Measurements from ENCODE around the gene GNB2.
"Not testable (repeated sequence)": the region's sequence is repeated elsewhere in the genome, so short reads cannot be mapped to it uniquely, and the experiment has no call there.

Gene GNB2

DNA sequence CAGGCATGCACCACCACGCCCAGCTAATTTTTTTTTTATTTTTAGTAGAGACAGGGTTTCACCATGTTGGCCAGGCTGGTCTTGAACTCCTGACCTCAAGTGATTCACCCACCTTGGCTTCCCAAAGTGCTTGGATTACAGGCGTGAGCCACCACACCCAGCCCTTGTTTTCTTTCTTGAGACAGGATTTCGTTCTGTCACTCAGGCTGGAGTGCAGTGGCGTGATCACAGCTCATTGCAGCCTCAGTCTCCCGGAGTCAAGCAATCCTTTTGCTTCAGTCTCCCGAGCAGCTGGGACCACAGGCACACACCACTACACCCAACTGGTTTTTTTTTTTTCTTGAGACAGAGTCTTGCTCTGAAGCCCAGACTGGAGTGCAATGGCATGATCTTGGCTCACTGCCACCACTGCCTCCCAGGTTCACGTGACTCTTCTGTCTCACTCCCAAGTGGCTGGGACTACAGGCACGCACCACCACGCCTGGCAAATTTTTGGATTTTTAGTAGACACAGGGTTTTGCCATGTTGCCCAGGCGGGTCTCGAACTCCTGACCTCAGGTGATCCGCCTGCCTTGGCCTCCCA lies 11.3 kb upstream of the GNB2 start:
- not testable (repeated sequence) for DNase-seq (ENCODE audit: low read depth in 1 of 2, low spot score in 1 of 2)

DNA sequence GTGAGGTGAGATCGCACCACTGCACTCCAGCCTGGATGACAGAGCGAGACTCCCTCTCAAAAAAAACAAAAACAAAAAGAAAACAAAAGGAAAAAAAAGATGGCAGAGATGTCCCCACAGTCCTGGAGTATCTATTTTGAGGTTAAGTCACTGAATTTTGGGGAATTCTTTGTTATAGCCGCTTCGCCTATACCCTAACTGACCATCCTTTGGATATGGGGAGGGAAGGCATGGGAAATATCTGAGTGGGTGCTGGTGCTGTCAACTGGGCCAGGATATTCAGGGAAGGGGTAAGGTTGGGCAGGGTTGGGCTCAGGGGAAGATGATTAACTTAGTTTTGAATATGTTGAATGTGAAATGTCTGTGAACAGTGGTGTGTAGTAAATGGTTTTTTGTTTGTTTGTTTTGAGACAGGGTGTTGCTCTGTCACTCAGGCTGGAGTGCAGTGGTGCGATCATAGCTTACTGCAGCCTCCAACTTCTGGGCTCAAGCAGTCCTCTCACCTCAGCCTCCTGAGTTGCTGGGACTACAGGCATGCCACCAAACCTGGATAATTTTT lies 8.3 kb upstream of the GNB2 start:
- DNase-seq (ENCODE audit: low read depth in 1 of 2, low spot score in 1 of 2), result no peak

DNA sequence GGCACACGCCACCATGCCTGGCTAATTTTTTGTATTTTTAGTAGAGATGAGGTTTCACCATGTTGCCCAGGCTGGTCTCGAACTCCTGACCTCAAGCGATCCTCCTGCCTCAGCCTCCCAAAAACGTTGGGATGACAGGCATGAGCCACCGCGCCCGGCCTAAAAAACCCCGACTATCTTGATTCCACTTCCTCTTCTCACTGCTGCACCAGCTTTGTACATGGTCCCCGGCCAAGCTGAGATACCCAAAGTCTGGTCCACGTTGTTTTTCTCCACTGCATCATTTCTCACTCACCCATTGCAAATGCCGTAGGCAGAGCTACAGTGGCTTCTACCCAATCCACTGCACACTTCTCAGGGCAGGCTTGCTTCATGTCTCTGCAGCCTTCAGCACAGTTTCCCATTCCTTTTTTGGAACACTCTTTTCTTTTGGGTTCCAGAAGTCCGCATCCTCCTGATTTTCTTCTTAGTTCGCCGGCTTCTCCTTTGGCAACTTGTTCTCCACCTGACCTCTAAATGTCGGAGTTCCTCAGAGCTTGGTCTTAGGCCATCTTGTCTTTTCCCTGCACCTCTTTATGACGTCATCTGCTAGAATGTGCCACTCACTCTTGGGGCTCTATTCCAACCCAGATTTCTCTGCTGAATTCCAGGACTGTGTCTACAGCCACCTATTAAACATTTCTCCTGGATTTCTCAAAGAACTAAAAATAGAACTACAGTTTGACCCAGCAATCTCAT lies 6.0 kb upstream of the GNB2 start:
- DNase-seq (ENCODE audit: low read depth in 1 of 2, low spot score in 1 of 2), result no peak

DNA sequence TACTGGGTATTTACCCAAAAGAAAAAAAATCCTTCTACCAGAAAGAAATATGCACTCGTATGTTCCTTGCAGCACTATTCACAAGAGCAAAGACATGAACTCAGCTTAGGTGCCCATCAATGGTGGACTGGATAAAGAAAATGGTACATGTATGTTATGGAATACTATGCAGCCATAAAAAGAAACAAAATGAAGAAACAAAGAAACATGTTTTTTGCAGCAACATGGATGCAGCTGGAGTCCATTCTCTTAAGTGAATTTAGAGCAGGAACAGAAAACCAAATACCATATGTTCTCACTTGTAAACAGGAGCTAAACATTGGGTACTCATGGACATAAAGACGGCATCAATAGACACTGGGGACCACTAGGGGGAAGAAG lies 5.5 kb upstream of the GNB2 start:
- no peak for DNase-seq (ENCODE audit: low read depth in 1 of 2, low spot score in 1 of 2)

DNA sequence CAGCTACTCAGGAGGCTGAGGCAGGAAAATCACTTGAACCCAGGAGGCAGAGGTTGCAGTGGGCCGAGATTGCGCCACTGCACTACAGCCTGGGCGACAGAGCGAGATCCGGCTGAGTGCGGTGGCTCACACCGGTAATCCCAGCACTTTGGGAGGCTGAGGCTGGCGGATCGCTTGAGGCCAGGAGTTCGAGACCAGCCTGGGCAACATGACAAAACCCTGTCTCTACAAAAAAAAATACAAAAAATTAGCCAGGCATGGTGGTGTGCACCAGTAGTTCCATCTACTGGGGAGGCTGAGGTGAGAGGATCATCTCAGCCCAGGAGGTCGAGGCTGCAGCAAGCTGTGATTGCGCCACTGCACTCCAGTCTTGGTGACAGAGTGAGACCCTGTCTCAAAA lies 4.4 kb upstream of the GNB2 start:
- DNase-seq (ENCODE audit: low read depth in 1 of 2, low spot score in 1 of 2), result not testable (repeated sequence)

DNA sequence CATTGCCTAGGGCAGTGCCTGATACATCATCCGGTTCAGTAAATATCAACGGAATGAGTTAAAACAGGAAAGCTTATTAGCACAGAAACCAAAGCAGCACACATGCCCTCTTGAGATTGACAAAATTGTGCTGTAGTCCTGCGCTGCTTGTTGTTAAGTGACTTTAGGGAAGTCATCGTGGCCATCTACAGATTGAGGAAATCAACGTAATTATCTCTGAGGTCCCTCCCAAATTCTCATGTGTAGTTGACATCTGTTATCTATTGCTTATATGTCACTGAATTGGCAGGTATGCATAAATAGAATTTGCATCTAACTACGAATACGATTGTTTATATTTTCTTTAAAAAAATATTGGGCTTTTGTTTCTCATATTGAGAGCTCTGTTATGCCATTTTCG lies 3.5 kb upstream of the GNB2 start:
- DNase-seq (ENCODE audit: low read depth in 1 of 2, low spot score in 1 of 2), result no peak

DNA sequence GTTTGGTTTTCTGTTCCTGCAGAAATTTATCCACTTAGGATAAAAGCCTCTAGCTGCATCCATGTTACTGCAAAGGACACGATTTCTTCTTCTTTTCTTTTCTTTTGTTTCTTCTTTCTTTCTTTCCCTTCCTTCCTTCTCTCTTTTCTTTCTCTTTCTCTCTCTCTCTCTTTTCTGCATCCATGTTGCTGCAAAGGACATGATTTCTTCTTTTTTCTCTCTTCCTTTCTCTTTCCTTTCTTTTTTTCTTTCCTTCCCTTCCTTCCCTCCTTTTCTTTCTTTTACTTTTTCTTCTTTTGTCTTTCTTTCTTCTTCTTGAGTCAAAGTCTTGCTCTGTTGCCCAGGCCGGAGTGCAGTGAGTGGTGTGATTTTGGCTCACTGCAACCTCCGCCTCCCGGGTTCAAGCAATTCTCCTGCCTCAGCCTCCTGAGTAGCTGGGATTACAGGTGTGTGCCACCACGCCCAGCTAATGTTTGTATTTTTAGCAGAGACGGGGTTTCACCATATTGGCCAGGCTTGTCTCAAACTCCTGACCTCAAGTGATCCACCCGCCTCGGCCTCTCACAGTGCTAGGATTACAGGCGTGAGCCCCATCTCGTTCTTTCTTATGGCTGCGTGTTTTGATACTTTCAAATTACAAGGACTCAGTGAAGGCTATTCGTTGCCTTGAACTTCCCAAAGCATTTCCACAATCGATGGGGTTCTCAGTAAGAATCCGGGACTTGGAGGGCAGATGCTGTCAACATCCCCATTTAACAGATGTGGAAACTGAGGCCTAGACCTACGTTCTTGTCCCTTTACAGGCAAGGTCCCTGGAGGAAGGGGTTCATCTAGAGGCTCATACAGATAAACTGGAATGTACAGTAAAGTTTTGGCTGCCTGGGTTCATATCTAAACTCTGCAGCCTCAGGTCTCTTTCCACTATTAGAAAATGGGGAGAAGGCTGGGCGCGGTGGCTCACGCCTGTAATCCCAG lies 1.9 kb upstream of the GNB2 start:
- DNase-seq (ENCODE audit: low read depth in 1 of 2, low spot score in 1 of 2), result no peak

DNA sequence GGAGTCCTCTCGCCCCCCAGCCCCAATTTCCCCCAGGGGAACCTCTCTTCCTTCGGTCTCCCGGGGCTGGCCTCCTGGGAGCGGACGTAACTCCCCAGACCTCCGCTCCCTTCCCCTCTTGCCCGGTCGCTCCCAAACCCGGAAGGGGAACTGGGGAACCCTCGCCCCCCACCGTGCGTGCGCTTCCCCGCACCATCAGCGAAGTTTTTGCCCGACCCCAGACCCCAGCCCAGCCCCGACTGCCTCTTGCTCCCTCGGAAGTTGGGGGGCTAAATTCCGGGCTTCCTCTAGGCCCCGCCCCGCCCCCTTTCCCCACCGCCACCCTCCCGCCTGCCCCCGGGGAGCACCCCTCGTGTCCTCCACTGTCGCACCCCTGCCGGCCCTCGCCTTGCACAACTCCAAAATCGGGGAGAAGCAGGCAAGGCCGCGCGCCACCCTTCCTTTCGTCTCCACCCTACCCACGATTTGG lies 436 bp downstream of the GNB2 start:
- DNase-seq (ENCODE audit: low read depth in 1 of 2, low spot score in 1 of 2), result no peak

DNA sequence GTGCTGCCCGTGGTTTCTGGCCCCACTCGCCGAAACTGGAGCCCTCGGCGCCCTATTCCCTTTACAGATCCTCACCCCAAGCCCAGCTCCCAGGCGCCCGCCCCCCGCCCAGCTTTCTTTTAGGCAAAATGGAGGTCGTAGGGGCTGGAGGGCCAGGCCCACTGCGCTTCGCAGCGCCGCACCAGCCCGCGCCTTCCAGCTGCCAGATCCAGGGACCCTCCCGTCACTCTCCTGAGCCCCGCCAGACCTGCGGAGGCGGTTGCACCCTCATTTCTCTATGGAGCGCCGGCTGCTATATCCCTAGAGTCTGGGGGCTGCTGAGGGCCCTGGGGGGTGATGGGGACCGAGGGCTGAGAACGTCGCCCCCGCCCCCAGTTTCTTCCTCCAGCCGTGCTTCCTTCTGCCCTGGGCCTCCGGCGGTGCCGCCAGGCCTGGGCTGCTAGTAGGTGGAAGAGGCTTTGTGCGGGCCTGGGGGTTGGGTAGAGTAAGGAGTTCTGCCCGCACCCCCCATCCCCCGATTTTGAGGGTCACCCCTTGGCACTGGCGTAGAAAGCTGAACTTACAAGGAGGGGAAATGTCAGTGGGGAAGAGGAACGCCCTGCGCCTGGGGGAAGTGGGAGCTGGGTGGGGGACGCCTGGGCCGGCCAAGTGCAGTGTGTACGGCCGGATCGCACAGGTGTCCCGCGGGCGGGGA lies 1.0 kb downstream of the GNB2 start:
- no peak for DNase-seq (ENCODE audit: low read depth in 1 of 2, low spot score in 1 of 2)

DNA sequence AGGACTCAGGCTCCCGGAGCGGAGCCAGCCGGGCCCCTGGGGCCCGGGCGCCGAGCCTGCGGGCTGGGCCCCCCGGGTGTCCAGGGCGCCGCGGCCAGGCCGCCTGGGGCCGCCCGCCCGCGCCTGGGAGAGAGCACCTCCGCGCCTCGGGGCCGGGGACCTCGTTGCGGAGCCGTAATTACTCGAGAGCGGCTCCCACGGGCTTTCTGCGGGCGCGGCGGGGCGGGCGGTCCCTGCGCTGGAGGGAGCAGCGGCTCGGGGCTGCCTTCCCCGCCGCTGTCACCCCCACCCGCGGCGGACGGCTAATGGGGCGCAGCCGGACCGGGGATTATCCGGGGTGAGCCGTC lies 1.5 kb downstream of the GNB2 start:
- DNase-seq (ENCODE audit: low read depth in 1 of 2, low spot score in 1 of 2), result no peak

DNA sequence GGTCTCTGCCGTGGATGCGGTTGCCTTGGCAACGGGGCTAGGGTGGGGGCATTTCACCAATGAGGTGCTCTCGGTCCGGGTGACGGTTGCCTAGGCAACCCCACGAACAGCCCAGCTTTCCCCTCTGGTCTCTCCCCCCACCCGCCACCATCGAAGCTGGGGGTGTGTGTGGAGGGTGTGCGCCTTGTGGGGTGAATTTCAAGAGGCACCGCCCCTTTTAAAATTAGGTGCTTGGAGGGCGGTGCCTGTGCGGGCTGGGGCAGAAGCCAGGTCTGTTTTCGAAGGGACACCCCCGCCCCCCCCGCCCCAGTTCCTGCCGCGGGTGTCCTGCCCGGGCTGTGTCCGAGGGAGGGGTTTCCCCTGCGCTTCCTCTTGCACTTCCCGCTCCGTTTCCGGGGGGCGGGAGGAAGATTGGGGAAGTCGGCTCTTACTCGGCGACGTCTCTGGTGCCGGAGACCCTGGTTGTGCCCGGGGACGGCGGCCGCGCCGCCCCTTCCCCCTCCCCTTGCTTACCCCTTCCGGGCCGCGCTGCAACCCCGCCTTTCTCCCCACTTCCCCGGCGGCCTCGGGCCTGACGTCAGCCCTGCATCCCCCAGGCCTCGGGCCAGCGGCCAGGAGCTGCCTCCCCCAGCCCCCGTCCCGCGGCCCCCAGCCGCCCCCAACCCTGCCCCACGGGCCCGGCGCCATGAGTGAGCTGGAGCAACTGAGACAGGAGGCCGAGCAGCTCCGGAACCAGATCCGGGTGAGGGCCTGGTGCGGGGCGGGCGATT lies 2.2 kb downstream of the GNB2 start:
- DNase-seq (ENCODE audit: low read depth in 1 of 2, low spot score in 1 of 2), result peak; percentile 46 to 69

DNA sequence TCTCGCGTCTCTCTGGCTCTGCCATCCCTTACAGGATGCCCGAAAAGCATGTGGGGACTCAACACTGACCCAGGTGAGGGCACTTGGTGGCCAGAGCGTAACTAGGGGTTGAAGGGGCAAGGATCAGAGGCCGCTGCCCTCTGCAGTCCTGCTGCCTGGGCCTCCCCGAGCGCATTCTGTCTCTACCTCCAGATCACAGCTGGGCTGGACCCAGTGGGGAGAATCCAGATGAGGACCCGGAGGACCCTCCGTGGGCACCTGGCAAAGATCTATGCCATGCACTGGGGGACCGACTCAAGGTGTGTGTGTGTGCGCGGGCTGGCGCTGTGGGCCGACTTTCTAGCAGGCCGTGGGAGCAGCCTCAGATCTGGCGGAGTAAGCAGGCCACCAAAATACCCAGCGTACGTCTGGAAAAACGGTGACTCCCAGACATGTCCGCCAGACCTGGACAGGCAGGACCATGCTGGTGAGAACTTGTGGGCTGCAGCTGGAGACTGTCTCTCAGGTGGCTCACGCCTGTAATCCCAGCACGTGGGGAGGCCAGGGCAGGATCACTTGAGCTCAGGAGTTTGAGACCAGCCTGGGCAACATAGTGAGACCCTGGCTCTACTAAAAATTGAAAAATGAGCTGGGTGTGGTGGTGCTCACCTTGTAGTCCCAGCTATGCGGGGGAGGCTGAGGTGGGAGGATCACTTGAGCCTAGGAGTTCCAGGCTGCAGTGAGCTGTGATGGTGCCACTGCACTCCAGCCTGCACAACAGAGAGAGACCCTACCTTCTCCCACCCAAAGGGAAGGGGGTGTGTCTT lies 3.2 kb downstream of the GNB2 start:
- no peak for DNase-seq (ENCODE audit: low read depth in 1 of 2, low spot score in 1 of 2)

DNA sequence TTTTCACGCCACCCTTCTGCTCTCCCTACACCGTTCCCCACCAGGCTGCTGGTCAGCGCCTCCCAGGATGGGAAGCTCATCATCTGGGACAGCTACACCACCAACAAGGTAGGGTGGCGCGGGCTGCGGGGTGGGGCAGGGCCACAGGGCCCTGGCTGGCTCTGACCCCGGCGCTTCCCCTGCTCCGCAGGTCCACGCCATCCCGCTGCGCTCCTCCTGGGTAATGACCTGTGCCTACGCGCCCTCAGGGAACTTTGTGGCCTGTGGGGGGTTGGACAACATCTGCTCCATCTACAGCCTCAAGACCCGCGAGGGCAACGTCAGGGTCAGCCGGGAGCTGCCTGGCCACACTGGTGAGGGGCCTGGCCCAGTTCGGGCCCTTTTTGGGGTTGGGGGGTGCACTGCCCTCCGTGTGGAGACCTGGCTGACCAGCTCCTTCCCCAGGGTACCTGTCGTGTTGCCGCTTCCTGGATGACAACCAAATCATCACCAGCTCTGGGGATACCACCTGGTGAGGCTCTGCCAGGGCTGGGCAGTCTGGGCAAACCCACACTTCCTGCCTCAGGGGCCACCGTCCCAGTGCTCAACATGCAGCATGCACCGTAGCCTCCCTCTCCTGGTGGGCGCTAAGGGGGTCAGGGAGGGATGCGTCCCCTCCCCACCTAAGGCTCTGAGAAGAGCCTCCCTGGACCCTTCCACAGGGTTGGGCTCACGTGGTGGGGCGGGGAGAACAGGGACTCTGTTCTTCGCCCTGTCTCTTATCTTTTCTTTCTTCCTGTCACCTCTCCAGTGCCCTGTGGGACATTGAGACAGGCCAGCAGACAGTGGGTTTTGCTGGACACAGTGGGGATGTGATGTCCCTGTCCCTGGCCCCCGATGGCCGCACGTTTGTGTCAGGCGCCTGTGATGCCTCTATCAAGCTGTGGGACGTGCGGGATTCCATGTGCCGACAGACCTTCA lies 4.0 kb downstream of the GNB2 start:
- no peak for DNase-seq (ENCODE audit: low read depth in 1 of 2, low spot score in 1 of 2)

DNA sequence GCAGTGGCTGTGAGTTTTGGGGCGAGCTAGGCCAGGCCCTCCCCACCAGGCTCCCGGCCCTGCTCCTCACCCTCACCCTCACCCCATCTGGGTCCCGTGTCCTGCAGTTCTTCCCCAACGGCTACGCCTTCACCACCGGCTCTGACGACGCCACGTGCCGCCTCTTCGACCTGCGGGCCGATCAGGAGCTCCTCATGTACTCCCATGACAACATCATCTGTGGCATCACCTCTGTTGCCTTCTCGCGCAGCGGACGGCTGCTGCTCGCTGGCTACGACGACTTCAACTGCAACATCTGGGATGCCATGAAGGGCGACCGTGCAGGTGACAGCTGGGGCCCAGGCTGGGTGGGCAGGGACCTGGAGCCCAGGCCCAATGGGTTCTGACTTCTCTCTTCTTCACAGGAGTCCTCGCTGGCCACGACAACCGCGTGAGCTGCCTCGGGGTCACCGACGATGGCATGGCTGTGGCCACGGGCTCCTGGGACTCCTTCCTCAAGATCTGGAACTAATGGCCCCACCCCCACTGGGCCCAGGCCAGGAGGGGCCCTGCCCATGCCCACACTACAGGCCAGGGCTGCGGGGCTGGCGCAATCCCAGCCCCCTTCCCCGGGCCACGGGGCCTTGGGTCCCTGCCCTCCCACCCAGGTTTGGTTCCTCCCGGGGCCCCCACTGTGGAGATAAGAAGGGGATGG lies 4.9 kb downstream of the GNB2 start:
- no peak for DNase-seq (ENCODE audit: low read depth in 1 of 2, low spot score in 1 of 2)

DNA sequence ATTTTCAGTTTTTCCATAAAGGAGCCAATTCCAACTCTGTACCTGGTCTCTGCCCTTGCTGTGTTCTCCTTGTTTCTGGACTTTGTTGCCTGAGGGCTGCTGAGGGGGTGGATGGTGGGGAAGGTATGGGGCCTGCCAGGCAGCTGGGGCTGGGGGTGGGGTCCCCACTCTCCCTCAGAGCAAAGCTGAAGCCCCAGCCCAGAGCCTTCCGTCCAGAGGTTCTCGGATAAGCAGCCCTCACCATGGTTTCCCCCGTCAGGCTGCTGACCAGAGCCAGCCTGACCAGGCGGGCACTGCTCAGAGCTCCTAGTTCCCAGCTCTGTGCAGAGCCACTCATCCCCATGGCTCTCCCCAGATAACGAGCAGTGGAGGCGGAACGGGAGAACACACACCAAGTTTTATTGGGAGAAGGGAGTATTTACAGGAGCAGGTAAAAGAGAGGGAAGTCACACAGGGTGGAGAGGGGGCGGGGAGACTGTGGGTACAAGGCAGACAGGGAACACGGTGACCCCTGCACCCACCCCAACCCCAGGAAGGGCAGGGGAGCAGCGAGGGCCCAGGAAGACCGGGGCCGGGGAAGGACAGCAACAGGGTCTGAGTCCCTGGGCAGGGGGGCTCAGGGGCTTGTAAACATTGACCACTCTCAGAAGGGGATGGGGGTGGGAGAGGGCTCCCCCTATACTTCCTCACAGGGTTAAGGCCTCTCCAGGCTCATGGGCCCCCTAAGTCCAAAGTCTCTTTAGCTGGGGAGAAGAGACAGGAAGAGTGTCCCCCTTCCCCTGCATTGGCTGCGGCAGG lies 5.8 kb downstream of the GNB2 start:
- DNase-seq (ENCODE audit: low read depth in 1 of 2, low spot score in 1 of 2), result no peak

DNA sequence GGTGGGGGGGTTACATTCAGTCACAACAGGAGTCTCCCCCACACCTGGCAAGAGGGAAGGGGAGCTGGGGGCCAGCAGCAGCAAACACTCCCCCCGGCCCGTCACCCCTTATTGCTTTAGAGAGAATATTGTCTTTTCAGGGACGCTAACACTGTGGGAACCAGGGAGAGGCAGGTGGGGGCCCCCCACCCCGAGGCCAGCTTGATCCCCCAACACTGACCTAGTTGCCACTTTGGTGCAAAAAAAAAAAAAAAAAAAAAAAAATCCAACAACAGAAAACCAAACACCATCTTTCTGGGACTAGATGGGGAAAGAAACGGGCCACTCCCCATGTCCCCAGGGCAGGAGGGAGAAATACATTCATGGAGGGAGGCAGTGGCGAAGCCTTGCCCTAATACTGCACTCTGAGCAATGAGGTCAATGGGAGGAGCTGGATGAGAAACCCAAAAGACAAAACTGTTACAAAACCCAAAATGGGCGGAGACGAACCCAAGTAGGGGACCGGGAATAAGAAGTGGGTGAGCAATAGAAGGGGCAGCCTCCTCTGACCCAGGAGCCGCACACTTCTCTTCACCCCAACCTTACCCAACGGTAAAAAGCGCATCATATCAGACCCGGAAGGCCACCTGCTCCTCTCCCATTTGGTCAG lies 6.5 kb downstream of the GNB2 start:
- no peak for DNase-seq (ENCODE audit: low read depth in 1 of 2, low spot score in 1 of 2)
